Upper lobe of right lung (tissue), 1 donor: Measurements from ENCODE around the gene C3orf52. TPM values are rescaled to one million over a fixed set of nuclear protein-coding genes. Genes with fewer than 3 reads are reported as not detected.

ENCODE experiments used
- ATAC-seq: fragments of 200-7000 bp; cut with Tn5 transposase; one replicate; pipeline ENCODE4 v1.9.1; 2020; ENCODE audit warnings: mild to moderate bottlenecking, moderate library complexity
- DNase-seq: peaks from one replicate; pipeline ENCODE4 v3.0.0-alpha.2; 2020
- H3K27ac ChIP-seq: fragments of 200-600 bp; one replicate; pipeline ENCODE4 v1.8.0; 2022
- H3K27me3 ChIP-seq: fragments of 200-600 bp; one replicate; pipeline ENCODE4 v1.8.0; 2022; ENCODE audit warnings: mild to moderate bottlenecking
- H3K36me3 ChIP-seq: fragments of 200-600 bp; one replicate; pipeline ENCODE4 v1.8.0; 2022
- H3K4me1 ChIP-seq: fragments of 200-600 bp; one replicate; pipeline ENCODE4 v1.8.0; 2022
- H3K4me3 ChIP-seq: fragments of 200-600 bp; one replicate; pipeline ENCODE4 v1.8.0; 2022; ENCODE audit warnings: mild to moderate bottlenecking
- H3K9me3 ChIP-seq: fragments of 200-600 bp; one replicate; pipeline ENCODE4 v1.8.0; 2022
- intact Hi-C: fragments of 100-400 bp; cut with DNase I; formaldehyde crosslinking; loops from one replicate; pipeline ENCODE4 v1.11.0; 2022
- microRNA-seq: library from miRNA; unstranded; fragments of <30 nt; microRNA quantifications from one replicate; pipeline ENCODE4 v1.2.0, GENCODE V29; 2020; ENCODE audit warnings: borderline microRNAs expressed
- total RNA-seq: library from RNA; stranded (reverse); fragmentation: NEBNext Ultra II Directional; extraction: Animal tissue kit (Norgen Biotek cat#: 25700); gene quantifications from one replicate; pipeline ENCODE4 v1.2.1, GENCODE V29; 2021
- TF ChIP-seq, protein P1 (sequence below): fragments of 200-600 bp; IDR thresholded peaks from one replicate; pipeline ENCODE4 v1.8.0; 2022; ENCODE audit warnings: antibody characterized with exemption
- donor health status: DM: no; HTN: yes; CAD: no; lungs with severe emphysema.

The C3orf52 gene
- total RNA-seq, 1 donor from 2014 or later: 20.1 TPM

DNA sequence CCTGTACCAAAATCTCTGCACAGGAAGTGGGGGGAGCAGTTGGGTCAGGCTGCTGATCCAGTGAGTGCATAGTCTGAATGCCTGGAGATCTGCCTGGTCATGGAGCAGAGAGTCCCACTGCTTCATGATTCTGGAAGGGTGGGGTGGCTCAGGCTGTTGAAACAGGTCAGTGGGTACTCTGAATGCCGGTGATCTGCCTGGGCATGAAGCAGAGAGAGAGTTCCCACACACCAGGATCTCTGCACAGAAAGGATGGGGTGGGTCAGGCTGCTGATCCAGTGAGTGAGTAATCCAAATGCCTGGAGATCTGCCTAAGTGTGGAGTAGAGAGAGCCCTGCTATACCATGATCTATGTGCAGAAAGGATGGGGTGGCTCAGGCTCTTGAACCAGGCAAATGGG, 62.9 kb downstream of the C3orf52 start:
- no peaks in the 10 kb centered on the region for H3K4me1 ChIP-seq
- intact Hi-C loops: no loop called here
- no peaks in the 10 kb centered on the region for H3K36me3 ChIP-seq
- ATAC-seq: no peak
- H3K9me3 ChIP-seq: no peaks in the 10 kb centered on the region
- no peaks in the 10 kb centered on the region for H3K27me3 ChIP-seq
- TF ChIP-seq, protein P1, sequence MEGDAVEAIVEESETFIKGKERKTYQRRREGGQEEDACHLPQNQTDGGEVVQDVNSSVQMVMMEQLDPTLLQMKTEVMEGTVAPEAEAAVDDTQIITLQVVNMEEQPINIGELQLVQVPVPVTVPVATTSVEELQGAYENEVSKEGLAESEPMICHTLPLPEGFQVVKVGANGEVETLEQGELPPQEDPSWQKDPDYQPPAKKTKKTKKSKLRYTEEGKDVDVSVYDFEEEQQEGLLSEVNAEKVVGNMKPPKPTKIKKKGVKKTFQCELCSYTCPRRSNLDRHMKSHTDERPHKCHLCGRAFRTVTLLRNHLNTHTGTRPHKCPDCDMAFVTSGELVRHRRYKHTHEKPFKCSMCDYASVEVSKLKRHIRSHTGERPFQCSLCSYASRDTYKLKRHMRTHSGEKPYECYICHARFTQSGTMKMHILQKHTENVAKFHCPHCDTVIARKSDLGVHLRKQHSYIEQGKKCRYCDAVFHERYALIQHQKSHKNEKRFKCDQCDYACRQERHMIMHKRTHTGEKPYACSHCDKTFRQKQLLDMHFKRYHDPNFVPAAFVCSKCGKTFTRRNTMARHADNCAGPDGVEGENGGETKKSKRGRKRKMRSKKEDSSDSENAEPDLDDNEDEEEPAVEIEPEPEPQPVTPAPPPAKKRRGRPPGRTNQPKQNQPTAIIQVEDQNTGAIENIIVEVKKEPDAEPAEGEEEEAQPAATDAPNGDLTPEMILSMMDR: no peak
- no peak overlapping the region for H3K27ac ChIP-seq
- no peak for DNase-seq
- H3K4me3 ChIP-seq: no peak overlapping the region

DNA sequence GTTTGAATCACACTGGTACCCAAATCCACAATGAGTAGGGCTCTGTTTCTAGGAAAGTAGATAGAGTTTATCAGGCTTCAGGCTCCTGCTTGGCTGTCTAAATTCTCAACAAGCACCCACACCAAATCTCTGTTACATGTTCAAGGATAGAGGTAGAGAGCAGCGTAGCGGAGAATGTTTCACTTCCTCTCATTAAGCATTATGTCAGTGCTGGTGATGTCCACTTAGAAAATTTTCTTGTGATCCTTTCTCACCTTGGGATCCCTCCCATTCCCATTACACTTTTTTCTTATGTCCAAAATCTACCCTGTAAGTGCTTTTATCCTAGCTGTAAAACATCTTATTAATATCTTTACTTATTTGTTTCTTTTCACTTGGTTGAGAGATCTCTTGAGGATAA, 81.6 kb downstream of the C3orf52 start:
- no peak overlapping the region for H3K4me3 ChIP-seq
- ATAC-seq (no peak), DNase-seq (no peak)
- intact Hi-C loops: no loop called here
- TF ChIP-seq, protein P1: no peak
- H3K27me3 ChIP-seq: no peaks in the 10 kb centered on the region
- no peaks in the 10 kb centered on the region for H3K4me1 ChIP-seq
- no peak overlapping the region for H3K27ac ChIP-seq
- H3K9me3 ChIP-seq: no peaks in the 10 kb centered on the region
- no peaks in the 10 kb centered on the region for H3K36me3 ChIP-seq

Small RNAs within 50 kb of the gene (microRNA-seq; reads per million reads assigned to microRNA genes)
- gene MIR567: not detected

Other genes with a start within 250 kb of the C3orf52 start
- 60.8 TPM for gene PHLDB2, start 227.1 kb upstream of the C3orf52 start, total RNA-seq
- 27.6 TPM for gene ABHD10, start 107.4 kb upstream of the C3orf52 start, total RNA-seq
- gene TAGLN3, start 87.5 kb upstream of the C3orf52 start, total RNA-seq: not detected
- gene TMPRSS7, start 51.7 kb upstream of the C3orf52 start, total RNA-seq: 0.20 TPM
- 0.90 TPM for gene GCSAM, start 46.9 kb downstream of the C3orf52 start, total RNA-seq
- gene SLC9C1, start 207.8 kb downstream of the C3orf52 start, total RNA-seq: not detected
- 6.5 TPM for gene CD200, start 246.8 kb downstream of the C3orf52 start, total RNA-seq